HepG2 (cell line): ENCODE results near the gene NOL4L. TPM values are rescaled to one million over a fixed set of nuclear protein-coding genes. Genes with fewer than 3 reads are reported as not detected.

Experiments
- BATF2 ChIP-seq: sonication (generic); formaldehyde crosslinking; IDR thresholded peaks from 2 replicates; pipeline ENCODE4 v1.8.0; 2022; ENCODE audit warnings: mild to moderate bottlenecking, missing genetic modification reagents, moderate library complexity
- CHD4 ChIP-seq: fragments of 200-600 bp; sonication (generic); IDR thresholded peaks from 2 replicates; pipeline ENCODE4 v1.7.0; 2017; ENCODE audit warnings: mild to moderate bottlenecking, low read length, borderline replicate concordance
- GTF2F1 ChIP-seq: fragments of 150-350 bp; IDR thresholded peaks from 2 replicates; pipeline ENCODE4 v1.6.1; 2014; ENCODE audit warnings: low read length
- MNT ChIP-seq: fragments of 450-650 bp; IDR thresholded peaks from 2 replicates; pipeline ENCODE4 v1.6.1; 2016
- NFKBIZ ChIP-seq: IDR thresholded peaks from 2 replicates; pipeline ENCODE4 v1.6.1; 2018; ENCODE audit warnings: missing genetic modification reagents, missing compliant biosample characterization
- PHF5A ChIP-seq: IDR thresholded peaks from one replicate; pipeline ENCODE4 v1.6.1; 2018; ENCODE audit warnings: low read depth, missing genetic modification reagents; ENCODE audit not compliant: unreplicated experiment
- POGZ ChIP-seq: sonication (generic); formaldehyde crosslinking; IDR thresholded peaks from 2 replicates; pipeline ENCODE4 v1.4.0; 2020; ENCODE audit warnings: mild to moderate bottlenecking, missing genetic modification reagents
- RARA ChIP-seq: IDR thresholded peaks from 2 replicates; pipeline ENCODE4 v1.6.1; 2016; ENCODE audit warnings: missing genetic modification reagents, missing compliant biosample characterization
- REPIN1 ChIP-seq: sonication (generic); formaldehyde crosslinking; IDR thresholded peaks from 2 replicates; pipeline ENCODE4 v1.8.0; 2022; ENCODE audit warnings: missing genetic modification reagents, low read depth, mild to moderate bottlenecking, borderline replicate concordance
- SUZ12 ChIP-seq: fragments of 150-350 bp; IDR thresholded peaks from 2 replicates; pipeline ENCODE4 v1.6.1; 2014; ENCODE audit warnings: low read depth, low read length
- TBP ChIP-seq: sonication (generic); formaldehyde crosslinking; IDR thresholded peaks from 2 replicates; pipeline ENCODE4 v1.5.0; 2020; ENCODE audit warnings: missing genetic modification reagents
- TCF7L2 ChIP-seq: IDR thresholded peaks from 2 replicates; pipeline ENCODE4 v1.6.1; 2011; ENCODE audit warnings: mild to moderate bottlenecking, low read depth, low read length, moderate library complexity
- TGIF2 ChIP-seq: IDR thresholded peaks from 2 replicates; pipeline ENCODE4 v1.6.1; 2016; ENCODE audit warnings: control low read depth, missing compliant biosample characterization
- ZNF124 ChIP-seq: sonication (generic); formaldehyde crosslinking; IDR thresholded peaks from 2 replicates; pipeline ENCODE4 v1.4.0; 2020; ENCODE audit warnings: missing genetic modification reagents
- ZNF407 ChIP-seq: sonication (generic); formaldehyde crosslinking; IDR thresholded peaks from one replicate; pipeline ENCODE4 v1.5.1; 2020; ENCODE audit warnings: mild to moderate bottlenecking, missing genetic modification reagents; ENCODE audit errors: not compliant biosample characterization
- ZNF724P ChIP-seq: sonication (generic); formaldehyde crosslinking; IDR thresholded peaks from 2 replicates; pipeline ENCODE4 v1.8.0; 2022; ENCODE audit warnings: missing genetic modification reagents, borderline replicate concordance
- ZNF775 ChIP-seq: sonication (generic); formaldehyde crosslinking; IDR thresholded peaks from 2 replicates; pipeline ENCODE4 v1.4.0; 2020; ENCODE audit warnings: missing genetic modification reagents, mild to moderate bottlenecking, moderate library complexity, borderline replicate concordance
- ZNF839 ChIP-seq: sonication (generic); formaldehyde crosslinking; IDR thresholded peaks from 2 replicates; pipeline ENCODE4 v1.4.0; 2020; ENCODE audit warnings: missing genetic modification reagents, mild to moderate bottlenecking, borderline replicate concordance
- polyA plus RNA-seq, 8 experiments: library from polyadenylated mRNA; depleted of rRNA in 3 of 8; stranded (reverse) in 7 of 8; unstranded in 1 of 8; fragments of >200 nt; fragmentation: Illumina TruSeq in 4 of 8; extraction: Trizol in 4 of 8; gene quantifications; 2 replicates each; pipeline versions ENCODE4 v1.2.1 to v1.2.3, GENCODE V29; 2011 to 2016; ENCODE audit warnings: low read depth in 4 of 8, missing spikeins in 1 of 8, mixed read lengths in 1 of 8; ENCODE audit not compliant: insufficient read depth in 1 of 8
- total RNA-seq, 5 experiments: library from RNA; depleted of rRNA; stranded (reverse); fragments of >200 nt; fragmentation: Illumina TruSeq; extraction: Trizol; gene quantifications; 2 replicates each; pipeline ENCODE4 v1.2.3, GENCODE V29; 2016; ENCODE audit warnings: low read depth in 1 of 5

NOL4L gene
- total and polyA plus RNA-seq, 2 of the 13 experiments (the other 11 are each of a cell fraction or from before 2014, with no cell fraction given): 16.6 to 35.4 TPM

GRCh38 chr20:32537657-32538525 lies 47.2 kb downstream of the NOL4L start (continued):
- TF ChIP-seq ZNF407 (peak; percentile 88), ZNF724P (CRISPR knock-in tag) (no peak), CHD4 (no peak), PHF5A (no peak), POGZ (CRISPR knock-in tag) (no peak), ZNF839 (CRISPR knock-in tag) (no peak), REPIN1 (no peak), GTF2F1 (no peak), SUZ12 (no peak), ZNF775 (no peak), TGIF2 (CRISPR knock-in tag) (no peak), TCF7L2 (no peak), ZNF124 (CRISPR knock-in tag) (no peak), BATF2 (CRISPR knock-in tag) (no peak), MNT (no peak), TBP (no peak), RARA (CRISPR knock-in tag) (peak; percentile 98), NFKBIZ (CRISPR knock-in tag) (no peak)
